K562 (cell line): ENCODE data around the gene OR10H2. TPM values are rescaled to one million over a fixed set of nuclear protein-coding genes. Genes with fewer than 3 reads are reported as not detected.

Experiments
- ATAC-seq: fragments of 200-7000 bp; cut with Tn5 transposase; 3 replicates; pipeline ENCODE4 v1.9.1; 2020; ENCODE audit warnings: moderate library complexity
- BruUV-seq: library from RNA; stranded (reverse); fragments of 400-500 nt; replicated peaks from 2 replicates; lab custom pipeline; 2021; lab: Mats Ljungman, UMichigan
- CTCF ChIA-PET: fragments of 300-600 bp; formaldehyde crosslinking; extraction: SDS; loops from one replicate; lab custom pipeline; 2021; ENCODE audit warnings: low intra/inter-chr PET ratio; lab: Yijun Ruan, JAX
- POLR2A ChIA-PET: fragments of 300-600, 350-650 bp; sonication (Branson Sonifier 250); formaldehyde crosslinking; extraction: SDS; loops from one replicate; lab custom pipeline; 2021; ENCODE audit warnings: antibody characterized with exemption, inconsistent platforms; lab: Yijun Ruan, JAX
- DNase-seq, 4 experiments: peaks; one replicate each; pipeline versions ENCODE4 v3.0.0 to v3.0.0-alpha.2; 2011 to 2018; ENCODE audit warnings: low spot score in 3 of 4, mixed read lengths in 3 of 4; ENCODE audit errors: extremely low read depth in 1 of 4
- FAIRE-seq: peaks from 2 replicates; lab custom pipeline; 2011; peaks lifted over from hg19 to GRCh38; lab: Jason Lieb, UNC
- H2AFZ ChIP-seq: 2 replicates; pipeline ENCODE4 v1.6.0; 2011; ENCODE audit warnings: low read depth, low read length, control low read depth, inconsistent platforms
- H3K27ac ChIP-seq: fragments of 200-600 bp; 3 replicates; pipeline ENCODE4 v1.8.0; 2011; ENCODE audit warnings: low read depth, mild to moderate bottlenecking, control low read depth, inconsistent platforms, low read length, moderate library complexity, mixed read lengths; ENCODE audit errors: extremely low read depth
- H3K27me3 ChIP-seq, 2 experiments: fragments of 300-600 bp in 1 of 2; 2 replicates in 1 of 2; 3 replicates in 1 of 2; pipeline versions ENCODE4 v1.6.0 to v1.8.0; 2011; ENCODE audit warnings: inconsistent platforms in 2 of 2, low read length in 2 of 2, mild to moderate bottlenecking in 1 of 2, mixed read lengths in 1 of 2, moderate library complexity in 1 of 2; ENCODE audit not compliant: control insufficient read depth in 2 of 2, insufficient read depth in 2 of 2
- H3K36me3 ChIP-seq: fragments of 300-600 bp; 3 replicates; pipeline ENCODE4 v1.8.0; 2011; ENCODE audit warnings: mild to moderate bottlenecking, low read length, inconsistent platforms; ENCODE audit not compliant: control insufficient read depth, insufficient read depth
- H3K4me1 ChIP-seq, 2 experiments: fragments of 200-600 bp in 1 of 2; replicated peaks in 1 of 2; 2 replicates in 1 of 2; 3 replicates in 1 of 2; pipeline versions ENCODE4 v1.5.1 to v1.8.0; 2011; ENCODE audit warnings: inconsistent platforms in 2 of 2, low read length in 2 of 2, mild to moderate bottlenecking in 1 of 2, mixed read lengths in 1 of 2, moderate library complexity in 1 of 2; ENCODE audit not compliant: control insufficient read depth in 2 of 2, insufficient read depth in 2 of 2
- H3K4me2 ChIP-seq: 2 replicates; pipeline ENCODE4 v1.6.1; 2011; ENCODE audit warnings: low read length, control low read depth, inconsistent platforms, mixed read lengths; ENCODE audit not compliant: insufficient read depth
- H3K4me3 ChIP-seq: fragments of 200-600 bp; sonication (generic), shearing (Covaris generic); 2 replicates; pipeline ENCODE4 v1.5.1; 2016; ENCODE audit warnings: control low read depth, inconsistent platforms
- H3K79me2 ChIP-seq: fragments of 200-600 bp; 3 replicates; pipeline ENCODE4 v1.8.0; 2011; ENCODE audit warnings: low read length, inconsistent platforms; ENCODE audit not compliant: control insufficient read depth, insufficient read depth
- H3K9ac ChIP-seq, 2 experiments: 2 replicates each; pipeline versions ENCODE4 v1.6.0 to v1.6.1; 2011; ENCODE audit warnings: low read depth in 2 of 2, low read length in 2 of 2, control low read depth in 1 of 2, inconsistent platforms in 1 of 2, mild to moderate bottlenecking in 1 of 2, mixed read lengths in 1 of 2; ENCODE audit not compliant: insufficient read depth in 1 of 2
- H3K9me1 ChIP-seq: one replicate; pipeline ENCODE4 v1.6.0; 2011; ENCODE audit warnings: inconsistent platforms, mild to moderate bottlenecking, low read length, moderate library complexity; ENCODE audit not compliant: control insufficient read depth, insufficient read depth
- H3K9me3 ChIP-seq: replicated peaks from 2 replicates; pipeline ENCODE4 v1.5.1; 2011; ENCODE audit warnings: low read depth, low read length, inconsistent platforms; ENCODE audit not compliant: control insufficient read depth, insufficient read depth
- H4K20me1 ChIP-seq: replicated peaks from 2 replicates; pipeline ENCODE4 v1.6.1; 2011; ENCODE audit warnings: low read length, inconsistent platforms, mixed read lengths; ENCODE audit not compliant: control insufficient read depth, insufficient read depth
- ADNP ChIP-seq: fragments of 200-800 bp; sonication (Bioruptor generic); IDR thresholded peaks from 2 replicates; pipeline ENCODE4 v1.6.1; 2016; ENCODE audit warnings: missing genetic modification characterization, missing compliant biosample characterization
- ASH1L ChIP-seq: fragments of 450-650 bp; IDR thresholded peaks from 2 replicates; pipeline ENCODE4 v1.6.1; 2018; ENCODE audit warnings: borderline replicate concordance, mild to moderate bottlenecking, low read depth; ENCODE audit not compliant: partially characterized antibody
- ATF7 ChIP-seq: fragments of 450-650 bp; IDR thresholded peaks from 2 replicates; pipeline ENCODE4 v1.7.1; 2014; ENCODE audit warnings: mild to moderate bottlenecking, moderate library complexity
- BRF1 ChIP-seq: IDR thresholded peaks from 3 replicates; pipeline ENCODE4 v1.6.1; 2011; ENCODE audit warnings: borderline replicate concordance, mild to moderate bottlenecking; ENCODE audit not compliant: insufficient read length; ENCODE audit errors: extremely low read depth
- CSDE1 ChIP-seq, 2 experiments: fragments of 450-650 bp; IDR thresholded peaks; 2 replicates each; pipeline ENCODE4 v1.6.1; 2016; ENCODE audit warnings: mild to moderate bottlenecking in 1 of 2
- EZH2 ChIP-seq: IDR thresholded peaks from 2 replicates; pipeline ENCODE4 v1.6.1; 2012; ENCODE audit warnings: low read depth, mild to moderate bottlenecking, inconsistent platforms, low read length, borderline replicate concordance
- GABPA ChIP-seq: fragments of 200-800 bp; sonication (Bioruptor generic); conservative IDR thresholded peaks from 2 replicates; pipeline ENCODE4 v1.6.1; 2016; ENCODE audit warnings: low read depth, missing genetic modification characterization, missing compliant biosample characterization
- HDAC2 ChIP-seq: fragments of 450-650 bp; IDR thresholded peaks from 2 replicates; pipeline ENCODE4 v1.6.1; 2016; ENCODE audit warnings: mild to moderate bottlenecking
- HIVEP1 ChIP-seq: fragments of 250-450 bp; sonication (Bioruptor Pico); IDR thresholded peaks from 2 replicates; pipeline ENCODE4 v1.4.0; 2020; ENCODE audit warnings: mild to moderate bottlenecking
- HLTF ChIP-seq: fragments of 450-650 bp; IDR thresholded peaks from 2 replicates; pipeline ENCODE4 v1.6.1; 2016
- MBD2 ChIP-seq: sonication (generic); IDR thresholded peaks from 2 replicates; pipeline ENCODE4 v1.6.1; 2016; ENCODE audit warnings: low read depth, borderline replicate concordance
- PRMT5 ChIP-seq: sonication (generic); formaldehyde crosslinking; IDR thresholded peaks from 2 replicates; pipeline ENCODE4 v1.5.0; 2020; ENCODE audit warnings: missing genetic modification reagents
- PTTG1 ChIP-seq: fragments of 450-650 bp; IDR thresholded peaks from 2 replicates; pipeline ENCODE4 v1.6.1; 2016; ENCODE audit warnings: low read depth, mild to moderate bottlenecking, missing genetic modification characterization, missing compliant biosample characterization
- SMARCA4 ChIP-seq: fragments of 450-650 bp; IDR thresholded peaks from 2 replicates; pipeline ENCODE4 v1.6.1; 2016
- ZNF263 ChIP-seq: sonication (generic); formaldehyde crosslinking; IDR thresholded peaks from 2 replicates; pipeline ENCODE4 v1.8.0; 2022; ENCODE audit warnings: mild to moderate bottlenecking, missing genetic modification reagents, borderline replicate concordance
- ZNF766 ChIP-seq: fragments of 200-800 bp; sonication (Bioruptor generic); conservative IDR thresholded peaks from 2 replicates; pipeline ENCODE4 v1.6.1; 2016; ENCODE audit warnings: missing genetic modification characterization, missing compliant biosample characterization
- ZSCAN29 ChIP-seq: fragments of 450-650 bp; IDR thresholded peaks from 2 replicates; pipeline ENCODE4 v1.6.1; 2017
- WGBS: fragments of 100-300 bp; shearing (Covaris generic); methylation state at CpG from one replicate; pipeline ENCODE4 v1.1.6; 2016; ENCODE audit warnings: low coverage, mixed read lengths; ENCODE audit not compliant: insufficient coverage; ENCODE audit errors: missing lambda C conversion rate; 5-methylcytosine and 5-hydroxymethylcytosine counted together
- in situ Hi-C: fragments of 300-500 bp; cut with MboI; formaldehyde crosslinking; loops from 4 replicates; pipeline ENCODE4 v1.15.0; 2018; ENCODE audit warnings: inconsistent platforms, mixed read lengths
- intact Hi-C: fragments of 100-400 bp; cut with micrococcal nuclease; formaldehyde crosslinking; loops from 2 replicates; pipeline ENCODE4 v1.14.2; 2022
- polyA plus RNA-seq, 8 experiments: library from polyadenylated mRNA; depleted of rRNA in 4 of 8; stranded (reverse) in 5 of 8; unstranded in 3 of 8; fragments of >200 nt; fragmentation: Nextera tagmentation in 2 of 8; fragmentation: Illumina TruSeq in 1 of 8; extraction: Ambion mirVana in 2 of 8; extraction: Trizol in 1 of 8; gene quantifications; 2 replicates each; pipeline versions ENCODE4 v1.2.1 to v1.2.3, GENCODE V29; 2011 to 2014; ENCODE audit warnings: inconsistent platforms in 1 of 8, missing spikeins in 1 of 8
- total RNA-seq, 7 experiments: library from RNA; depleted of rRNA in 6 of 7; stranded (reverse); fragments of >200 nt in 6 of 7; fragmentation: Illumina TruSeq in 2 of 7; extraction: Trizol in 2 of 7; gene quantifications; 2 replicates each; pipeline versions ENCODE4 v1.2.1 to v1.2.3, GENCODE V29; 2011 to 2021; ENCODE audit warnings: low replicate concordance in 1 of 7
- TF ChIP-seq, protein P1 (sequence below): fragments of 250-450 bp; sonication (Bioruptor Pico); IDR thresholded peaks from 2 replicates; pipeline ENCODE4 v1.8.0; 2021; ENCODE audit warnings: moderate library complexity, mild to moderate bottlenecking, inconsistent platforms
- TF ChIP-seq, protein P2 (sequence below): fragments of 450-650 bp; formaldehyde crosslinking; IDR thresholded peaks from 2 replicates; pipeline ENCODE4 v1.4.0; 2022; ENCODE audit warnings: missing genetic modification characterization

The OR10H2 gene
- total and polyA plus RNA-seq, 9 of the 15 experiments (the other 6 are each of a cell fraction or from before 2014, with no cell fraction given) = not detected

GRCh38 chr19:15776264-15776663 lies 48.4 kb downstream of the OR10H2 start:
- Histone ChIP-seq H3K9me3 (no peaks in the 10 kb centered on the region), H4K20me1 (no peaks in the 10 kb centered on the region; the same call in 1 of the 2 replicates), H3K4me1 (no peaks in the 10 kb centered on the region), H3K36me3 (no peaks in the 10 kb centered on the region), H3K79me2 (no peaks in the 10 kb centered on the region), H3K9me1 (no peaks in the 10 kb centered on the region), H2AFZ (no peak overlapping the region), H3K4me2 (no peak overlapping the region), H3K27ac (no peak overlapping the region), H3K27me3 (peaks cover 0 to 3% of the 10 kb centered on the region in 2 experiments; a peak in 2 of 5 replicates), H3K9ac (no peak overlapping the region), H3K4me3 (no peak overlapping the region)
- intact Hi-C loops (no loop called here), in situ Hi-C loops (loop anchor here (5.0 kb wide), 1 partner anchor 99 kb away; no protein-coding TSS in a partner anchor)
- FAIRE-seq (no peak), DNase-seq (no peak), ATAC-seq (no peak)
- TF ChIP-seq ADNP (tag) (no peak), ATF7 (no peak), ZNF263 (no peak), MBD2 (no peak), ZSCAN29 (no peak), HIVEP1 (CRISPR knock-in tag) (no peak), ASH1L (no peak), HLTF (no peak), GABPA (no peak), SMARCA4 (no peak), PRMT5 (CRISPR knock-in tag) (no peak), HDAC2 (no peak), ZNF766 (CRISPR knock-in tag) (no peak), CSDE1 (IDR thresholded peaks at IDR 0.05) (no peak), BRF1 (no peak), EZH2 (no peak), PTTG1 (tag) (no peak)
- TF ChIP-seq, protein P1, sequence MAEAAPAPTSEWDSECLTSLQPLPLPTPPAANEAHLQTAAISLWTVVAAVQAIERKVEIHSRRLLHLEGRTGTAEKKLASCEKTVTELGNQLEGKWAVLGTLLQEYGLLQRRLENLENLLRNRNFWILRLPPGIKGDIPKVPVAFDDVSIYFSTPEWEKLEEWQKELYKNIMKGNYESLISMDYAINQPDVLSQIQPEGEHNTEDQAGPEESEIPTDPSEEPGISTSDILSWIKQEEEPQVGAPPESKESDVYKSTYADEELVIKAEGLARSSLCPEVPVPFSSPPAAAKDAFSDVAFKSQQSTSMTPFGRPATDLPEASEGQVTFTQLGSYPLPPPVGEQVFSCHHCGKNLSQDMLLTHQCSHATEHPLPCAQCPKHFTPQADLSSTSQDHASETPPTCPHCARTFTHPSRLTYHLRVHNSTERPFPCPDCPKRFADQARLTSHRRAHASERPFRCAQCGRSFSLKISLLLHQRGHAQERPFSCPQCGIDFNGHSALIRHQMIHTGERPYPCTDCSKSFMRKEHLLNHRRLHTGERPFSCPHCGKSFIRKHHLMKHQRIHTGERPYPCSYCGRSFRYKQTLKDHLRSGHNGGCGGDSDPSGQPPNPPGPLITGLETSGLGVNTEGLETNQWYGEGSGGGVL (CRISPR knock-in tag) = no peak
- TF ChIP-seq, protein P2, sequence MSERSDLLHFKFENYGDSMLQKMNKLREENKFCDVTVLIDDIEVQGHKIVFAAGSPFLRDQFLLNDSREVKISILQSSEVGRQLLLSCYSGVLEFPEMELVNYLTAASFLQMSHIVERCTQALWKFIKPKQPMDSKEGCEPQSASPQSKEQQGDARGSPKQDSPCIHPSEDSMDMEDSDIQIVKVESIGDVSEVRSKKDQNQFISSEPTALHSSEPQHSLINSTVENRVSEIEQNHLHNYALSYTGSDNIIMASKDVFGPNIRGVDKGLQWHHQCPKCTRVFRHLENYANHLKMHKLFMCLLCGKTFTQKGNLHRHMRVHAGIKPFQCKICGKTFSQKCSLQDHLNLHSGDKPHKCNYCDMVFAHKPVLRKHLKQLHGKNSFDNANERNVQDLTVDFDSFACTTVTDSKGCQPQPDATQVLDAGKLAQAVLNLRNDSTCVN (CRISPR knock-in tag) = no peak
- WGBS = 0% methylated on average over 4 of the region's 4 CpGs
- ChIA-PET POLR2A (interaction anchor here (0.7 kb wide), 1 partner anchor 422 kb away, joined by 3 read pairs; the partner anchor contains the start of gene AP1M1), CTCF (no interaction called here)
- no TSS peak for BruUV-seq
